ENCODE data around the gene RNF167.

Gene RNF167

DNA sequence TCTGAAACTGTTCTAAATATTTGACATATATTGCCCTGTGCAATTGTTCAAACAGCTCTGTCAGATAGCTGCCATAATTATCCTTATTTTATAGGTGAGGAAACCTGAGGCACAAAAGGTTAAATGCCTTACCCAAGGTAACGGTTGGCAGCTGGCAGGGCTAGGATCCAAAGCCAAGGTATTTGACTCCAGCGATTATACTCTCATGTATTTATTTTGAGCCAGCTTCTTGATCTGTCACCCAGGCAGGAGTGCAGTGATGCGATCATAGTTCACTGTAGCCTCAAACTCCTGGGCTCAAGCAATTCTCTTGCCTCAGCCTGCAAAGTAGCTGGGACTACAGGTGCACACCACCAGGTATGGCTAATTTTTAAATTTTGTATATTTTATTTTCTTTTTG is 18.0 kb downstream of the RNF167 start:
- no peak for DNase-seq

DNA sequence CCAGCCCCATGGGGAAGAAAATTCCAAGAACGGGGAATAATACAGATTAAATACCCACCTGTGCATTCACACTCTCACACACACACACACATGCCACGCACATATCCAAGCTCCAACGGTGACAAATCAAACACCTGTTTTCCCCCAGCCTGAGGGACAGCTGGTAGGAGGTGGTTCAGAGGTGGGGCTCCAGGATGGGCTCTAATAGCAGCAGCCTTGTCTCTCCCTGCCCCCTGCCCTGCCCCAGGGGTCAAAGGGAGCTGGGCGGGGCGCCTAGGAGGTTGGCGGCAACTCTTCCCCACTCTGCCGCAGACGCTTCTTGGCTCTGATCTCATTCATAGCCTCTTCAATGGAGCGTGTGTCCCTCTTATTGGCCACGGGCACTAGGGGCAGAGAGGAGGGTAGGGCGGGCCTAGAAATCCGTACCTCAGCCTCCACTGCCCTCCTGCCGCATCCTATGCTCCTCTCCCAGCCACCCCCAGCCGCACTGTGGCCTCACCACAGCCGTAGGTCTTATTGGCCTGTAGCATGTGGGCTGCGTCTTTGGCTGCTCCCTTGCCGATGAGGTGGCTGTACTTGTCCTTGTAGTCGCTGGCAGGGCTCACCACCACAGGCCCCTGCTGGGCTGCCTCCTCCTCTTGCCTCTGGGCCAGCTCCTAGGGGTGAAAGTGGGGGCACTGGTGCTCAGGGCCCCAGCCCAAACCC is 19.3 kb downstream of the RNF167 start:
- no peak for DNase-seq

DNA sequence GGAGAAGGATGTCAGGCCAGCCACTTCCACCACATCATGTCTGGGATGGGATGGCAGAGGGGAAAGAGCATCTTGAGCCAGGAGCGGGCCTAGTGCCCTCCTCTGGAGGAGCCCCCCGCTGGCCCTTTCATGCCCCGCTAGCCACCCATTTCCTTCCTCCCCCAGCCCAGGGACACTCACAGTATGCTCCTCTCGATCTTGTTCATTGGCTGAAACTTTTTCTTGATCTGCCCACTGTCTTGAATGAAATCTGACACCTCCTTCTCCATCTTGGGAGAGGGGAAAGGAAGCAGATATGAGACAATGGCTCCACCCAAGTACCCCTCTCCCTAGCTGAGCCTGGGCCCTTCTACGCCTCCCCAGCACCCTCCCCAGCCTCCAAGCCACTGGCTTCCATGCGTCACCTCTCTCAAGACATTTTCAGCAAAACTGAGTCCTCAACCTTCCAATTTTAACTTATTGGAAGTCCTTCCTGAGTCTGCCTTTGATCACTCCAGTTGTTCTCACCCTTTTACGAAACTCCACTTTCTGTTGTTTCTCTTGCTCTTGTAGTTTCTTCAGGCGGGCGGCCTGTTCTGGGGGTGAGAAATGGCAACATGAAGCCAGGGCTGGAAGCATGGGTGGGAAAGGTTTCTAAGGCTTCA is 20.3 kb downstream of the RNF167 start:
- no peak for DNase-seq

DNA sequence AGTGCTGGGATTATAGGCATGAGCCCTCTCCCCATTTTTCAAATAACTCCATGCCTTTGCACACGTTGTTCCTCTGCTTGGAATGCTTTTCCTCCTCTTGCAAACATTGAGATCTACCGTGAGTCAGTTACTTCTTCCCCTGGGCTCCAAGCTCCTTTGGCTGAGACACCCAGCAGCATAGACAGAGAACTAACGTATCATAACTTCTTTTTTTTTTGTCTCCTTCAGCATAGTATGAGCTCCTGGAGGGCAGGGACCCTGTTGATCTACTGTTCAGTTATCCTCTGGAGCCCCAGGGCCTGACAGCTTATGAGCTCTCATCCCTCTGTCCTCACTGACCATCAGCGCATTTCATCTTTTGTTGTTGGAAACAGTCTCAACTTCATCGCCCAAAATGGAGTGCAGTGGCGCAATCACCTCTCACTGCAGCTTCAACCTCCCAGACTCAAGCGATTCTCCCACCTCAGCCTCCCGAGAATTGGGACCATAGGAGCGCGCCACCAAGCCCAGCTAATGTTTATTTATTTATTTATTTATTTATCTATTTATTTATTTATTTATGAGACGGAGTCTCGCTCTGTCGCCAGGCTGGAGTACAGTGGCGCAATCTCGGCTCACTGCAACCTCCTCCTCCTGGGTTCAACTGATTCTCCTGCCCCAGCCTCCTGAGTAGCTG is 25.4 kb downstream of the RNF167 start:
- no peak for DNase-seq

DNA sequence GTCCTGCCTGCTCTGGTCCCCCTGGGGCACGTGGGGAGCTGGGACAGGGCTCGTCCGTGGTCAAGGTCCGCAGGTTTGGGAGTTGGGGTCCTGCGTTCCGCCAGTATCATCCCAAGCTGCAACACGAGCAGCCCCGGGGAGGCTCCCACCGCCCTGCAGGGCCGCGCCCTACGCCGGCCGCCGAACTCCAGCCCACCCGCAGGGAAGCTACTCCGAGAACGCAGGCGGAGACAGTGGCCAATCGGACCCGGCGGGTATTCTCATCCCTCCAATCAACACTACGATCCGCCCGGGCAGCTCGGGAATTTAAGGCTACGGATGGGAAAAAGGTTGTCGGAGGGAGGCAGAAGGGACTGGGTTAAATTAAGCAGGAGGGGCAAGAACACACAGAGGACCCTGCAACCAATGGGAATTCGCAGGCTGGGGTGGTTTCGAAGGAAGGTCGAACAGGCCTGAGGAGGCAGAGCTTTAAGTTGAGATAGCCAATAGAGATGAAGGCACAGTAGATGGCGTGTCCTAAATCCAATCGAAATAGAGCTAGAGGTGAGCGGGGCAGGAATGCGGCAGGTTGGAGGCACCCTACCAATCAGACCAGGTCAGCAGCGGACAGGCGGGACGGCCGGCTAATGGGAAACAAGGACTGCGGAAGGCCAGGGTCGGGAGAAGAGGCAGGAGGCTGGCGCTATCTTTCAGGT is 26.9 kb downstream of the RNF167 start:
- DNase-seq, result peak; percentile 99

DNA sequence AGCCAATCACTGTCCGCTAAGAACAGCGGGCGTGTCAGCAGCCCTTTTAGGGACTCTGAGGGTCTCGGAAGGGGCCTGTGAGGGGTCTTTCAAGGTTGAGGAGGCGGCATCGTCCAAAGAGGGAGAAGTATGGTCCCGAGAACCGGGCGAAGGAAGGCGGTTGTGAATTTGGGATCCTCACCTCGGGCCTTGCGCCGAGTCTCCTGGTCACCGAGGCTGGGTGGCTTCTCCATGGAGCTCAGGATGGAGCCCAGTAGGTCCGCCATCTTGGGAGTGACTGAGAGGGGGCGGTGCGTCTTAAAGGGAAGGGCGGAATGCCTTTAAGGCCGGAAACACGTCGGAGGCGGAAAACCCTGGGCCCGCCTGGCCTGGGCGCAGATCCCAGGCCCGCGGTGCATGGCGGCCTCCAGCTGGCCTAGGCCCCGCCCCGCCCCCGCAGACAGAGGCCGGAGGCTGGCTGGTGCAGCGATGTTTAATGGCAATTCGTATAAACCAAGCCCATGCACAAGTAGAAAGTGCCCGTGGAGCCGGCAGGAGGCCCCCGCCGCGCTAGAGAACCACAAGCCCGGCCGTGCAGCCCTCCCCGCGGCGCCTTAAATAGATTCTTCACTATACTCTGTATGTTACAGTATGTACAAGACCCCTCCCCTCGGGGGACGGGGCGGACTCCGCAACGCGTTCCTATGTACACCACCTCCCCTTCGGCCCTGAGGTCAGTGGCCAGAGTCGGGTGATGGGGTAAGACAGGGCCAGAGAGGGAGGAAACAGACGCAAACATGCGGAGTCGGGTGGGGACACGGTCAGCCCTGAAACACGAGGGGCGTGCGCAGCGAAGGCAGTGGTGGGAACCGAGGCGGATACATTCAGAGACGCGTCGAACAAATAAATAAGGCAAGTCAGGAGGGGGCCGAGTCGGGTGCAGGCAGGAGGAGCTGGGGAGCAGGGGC is 27.7 kb downstream of the RNF167 start, which contains the start of gene SPAG7:
Gene SPAG7, minus strand, starts transcription at position 279 of the 947 bp plus-strand sequence. Its CDS starts 13 bp downstream, at position 266.
- DNase-seq, result peak; percentile 80

DNA sequence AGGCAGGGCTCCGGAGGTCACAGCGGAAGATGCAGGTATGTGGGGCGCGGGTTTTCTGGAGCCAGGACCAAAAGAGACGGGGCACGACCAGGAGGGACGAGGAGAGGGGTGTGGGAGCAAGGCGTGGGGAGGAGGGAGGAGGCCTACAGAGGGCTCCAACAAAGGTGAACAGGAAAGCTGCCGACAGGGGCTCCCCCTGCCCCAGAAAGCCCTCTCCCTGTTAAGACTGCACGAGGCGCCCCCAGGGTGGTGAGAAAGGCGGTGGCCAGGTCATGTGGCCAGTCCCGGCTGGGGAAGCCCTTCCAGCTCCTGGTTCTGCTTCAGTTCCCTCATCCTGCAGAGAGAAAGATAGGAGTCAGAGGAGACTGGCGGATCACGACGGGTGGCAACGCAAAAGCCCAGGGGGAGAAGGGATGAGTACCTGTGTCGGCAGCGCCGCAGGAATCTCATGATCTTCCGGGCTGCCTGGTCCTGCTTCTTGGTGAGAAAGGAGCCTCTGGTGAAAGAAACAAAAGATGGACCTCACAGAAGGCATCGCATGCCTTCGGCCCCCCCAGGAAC is 28.5 kb downstream of the RNF167 start:
- DNase-seq, result no peak

DNA sequence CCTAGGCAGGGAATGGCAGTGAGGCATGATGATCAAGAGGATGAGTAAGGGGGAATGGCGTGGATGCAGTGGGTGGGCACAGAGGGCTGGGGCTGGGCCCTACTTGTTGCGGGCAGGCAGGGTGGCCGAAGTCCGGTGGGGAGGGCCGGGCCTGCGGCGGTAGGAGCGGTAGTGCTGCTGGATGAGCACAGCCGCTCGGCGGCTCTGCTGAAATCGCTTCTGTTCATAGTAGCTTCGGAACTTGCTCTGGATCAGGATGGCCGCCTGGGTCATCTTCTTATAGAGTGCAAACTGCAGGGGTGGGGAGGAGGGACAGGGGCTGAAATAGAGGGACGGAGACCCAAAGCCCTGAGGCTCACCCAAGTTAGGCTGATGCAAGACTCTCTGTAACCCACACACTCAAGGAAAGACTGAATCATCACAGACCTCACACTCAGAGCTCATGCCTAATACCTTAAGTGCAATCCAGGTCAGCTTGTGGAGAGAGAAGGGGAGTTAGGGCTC is 29.0 kb downstream of the RNF167 start:
- no peak for DNase-seq

DNA sequence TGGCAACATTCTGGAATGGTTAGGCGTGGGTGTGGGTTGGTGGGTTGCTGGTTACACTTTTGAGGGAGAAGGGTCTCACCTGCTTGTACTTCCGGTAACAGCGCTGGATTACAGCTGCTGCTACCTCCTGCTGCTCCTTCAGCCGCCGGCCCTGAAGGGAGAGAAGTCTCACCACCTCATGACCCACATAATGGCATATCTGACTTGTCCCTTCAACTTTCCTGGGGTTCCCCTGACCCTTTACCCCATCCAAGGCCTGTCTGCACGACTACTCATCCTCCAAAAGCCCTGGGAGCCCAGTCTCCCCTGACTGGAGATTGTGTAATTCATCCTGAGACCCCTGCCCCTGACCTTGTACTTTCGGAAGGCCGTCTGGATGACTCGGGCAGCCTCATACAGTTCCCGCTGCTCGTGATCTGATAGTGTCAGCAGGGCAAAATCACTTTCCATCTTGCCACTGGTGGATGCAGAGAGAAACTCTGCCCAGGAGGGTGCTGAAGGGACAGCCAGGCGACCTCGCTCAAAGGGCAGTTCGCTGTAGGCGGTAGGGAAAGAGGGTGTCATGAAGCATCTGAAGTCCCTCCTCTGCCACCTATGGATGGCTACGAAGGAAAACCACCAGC is 29.6 kb downstream of the RNF167 start:
- no peak for DNase-seq

DNA sequence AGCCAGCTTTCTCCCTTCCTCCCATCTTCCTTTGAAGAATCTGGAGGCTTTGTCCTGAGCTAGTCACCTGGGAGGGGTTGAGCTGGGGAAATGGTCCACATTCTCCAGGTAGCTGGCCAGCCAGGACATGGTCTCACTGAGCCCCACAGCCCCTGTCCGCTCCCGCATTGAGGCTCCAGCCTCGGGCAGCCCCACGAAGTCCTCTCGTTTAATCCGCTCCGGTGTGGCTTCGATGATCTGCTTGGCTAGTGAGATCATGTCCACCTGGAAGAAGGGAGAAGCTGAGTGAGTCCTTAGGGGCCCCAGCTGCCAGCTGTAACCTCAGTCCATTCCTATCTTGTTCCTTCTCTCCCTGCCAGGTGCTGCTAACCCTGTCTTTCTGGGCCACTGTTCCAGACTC is 30.2 kb downstream of the RNF167 start:
- DNase-seq, result no peak

DNA sequence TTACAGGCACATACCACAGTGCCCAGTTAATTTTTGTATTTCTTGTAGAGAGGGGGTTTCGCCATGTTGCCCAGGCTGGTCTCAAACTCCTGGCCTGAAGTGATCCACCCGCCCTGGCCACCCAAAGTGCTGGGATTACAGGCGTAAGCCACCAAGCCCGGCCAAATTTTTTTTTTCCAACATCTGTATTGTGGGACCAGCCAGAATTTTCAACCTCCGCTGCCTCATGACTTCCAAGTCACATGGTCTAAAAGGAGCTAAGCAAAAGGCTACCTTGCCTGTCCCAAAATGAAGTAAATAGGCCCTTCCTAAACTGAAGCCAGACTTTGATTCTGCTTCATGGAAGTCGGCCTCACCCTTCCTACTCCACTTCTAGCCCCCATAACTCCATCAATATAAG is 31.8 kb downstream of the RNF167 start:
- no peak for DNase-seq

DNA sequence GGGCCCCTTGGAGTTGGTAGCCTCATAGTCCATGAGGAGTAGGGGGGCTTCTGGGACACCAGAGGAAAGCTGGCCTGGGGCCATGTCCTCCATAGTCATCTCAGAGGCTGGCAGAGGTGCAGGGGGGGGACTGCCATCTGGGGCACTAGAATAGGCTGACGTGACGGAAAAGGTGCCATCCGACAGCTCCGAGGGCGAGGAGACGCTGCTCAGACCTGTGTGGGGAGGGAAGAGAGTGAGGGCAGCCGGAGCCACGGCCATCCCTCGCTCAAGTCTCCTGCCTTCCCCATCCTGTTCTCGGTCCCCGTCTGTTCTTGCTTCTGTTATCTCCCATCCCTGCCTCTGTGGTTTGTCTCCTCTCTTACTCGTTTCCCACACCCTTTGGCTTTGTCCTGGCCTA is 32.3 kb downstream of the RNF167 start:
- no peak for DNase-seq

DNA sequence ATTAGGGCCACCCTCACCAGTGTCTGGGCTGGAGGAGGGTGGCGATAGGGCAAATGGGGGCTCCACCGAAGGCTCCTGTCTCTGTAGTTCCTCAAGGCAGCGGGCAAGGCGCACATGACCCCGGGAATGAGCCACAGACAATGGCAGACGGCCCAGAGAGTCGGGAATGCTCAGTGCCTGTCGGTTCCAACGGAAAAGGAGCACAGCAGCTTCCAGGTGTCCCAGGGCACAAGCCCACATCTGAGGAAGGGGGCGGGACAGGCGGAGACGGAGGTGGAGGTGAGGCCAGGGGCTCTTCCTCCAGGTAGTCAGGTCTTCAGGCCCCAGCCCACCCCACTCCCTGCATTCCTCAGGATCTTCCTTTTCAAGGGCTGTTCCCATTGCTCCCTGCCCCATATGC is 32.7 kb downstream of the RNF167 start:
- DNase-seq, result no peak

DNA sequence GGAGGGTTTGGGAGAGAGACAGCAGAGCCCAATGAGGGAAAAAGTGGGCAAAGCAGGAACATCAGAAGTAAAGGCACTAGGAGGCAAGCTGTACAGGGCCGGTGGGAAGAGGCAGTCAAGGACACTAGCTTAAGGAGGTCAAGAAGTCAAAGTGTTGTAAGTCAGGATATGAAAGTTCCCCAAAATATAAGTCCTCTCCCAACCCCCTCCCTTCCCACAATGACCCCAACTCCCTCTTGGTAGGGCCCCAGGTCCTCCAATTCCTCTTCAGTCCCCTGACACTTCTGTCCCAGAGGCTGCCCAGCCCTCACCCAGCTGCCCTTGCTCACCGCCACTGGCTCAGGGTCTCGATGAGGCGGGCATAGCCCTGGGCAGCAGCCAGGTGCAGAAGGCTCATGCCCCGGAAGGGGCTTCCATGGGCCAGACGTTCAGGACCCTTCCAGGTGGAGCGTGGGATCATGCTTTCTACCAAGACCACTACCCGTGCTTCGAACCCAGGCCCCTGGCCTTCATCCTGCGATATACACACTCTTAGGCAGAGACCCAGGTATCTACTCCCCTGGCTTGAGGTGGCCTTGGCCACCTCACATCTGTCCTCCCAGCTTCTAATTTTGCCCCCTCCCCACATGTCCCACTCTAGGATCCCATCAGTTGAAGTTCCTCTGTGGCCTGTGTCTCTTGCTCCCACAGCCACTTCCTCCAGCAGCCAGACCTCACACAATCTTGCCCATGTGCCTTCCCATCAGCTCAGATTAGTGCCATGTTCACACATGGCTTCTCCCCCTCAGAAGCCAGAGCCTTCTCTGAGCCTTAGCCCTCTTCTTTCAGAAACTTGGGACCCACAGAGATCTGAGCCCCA is 33.4 kb downstream of the RNF167 start:
- DNase-seq, result no peak

DNA sequence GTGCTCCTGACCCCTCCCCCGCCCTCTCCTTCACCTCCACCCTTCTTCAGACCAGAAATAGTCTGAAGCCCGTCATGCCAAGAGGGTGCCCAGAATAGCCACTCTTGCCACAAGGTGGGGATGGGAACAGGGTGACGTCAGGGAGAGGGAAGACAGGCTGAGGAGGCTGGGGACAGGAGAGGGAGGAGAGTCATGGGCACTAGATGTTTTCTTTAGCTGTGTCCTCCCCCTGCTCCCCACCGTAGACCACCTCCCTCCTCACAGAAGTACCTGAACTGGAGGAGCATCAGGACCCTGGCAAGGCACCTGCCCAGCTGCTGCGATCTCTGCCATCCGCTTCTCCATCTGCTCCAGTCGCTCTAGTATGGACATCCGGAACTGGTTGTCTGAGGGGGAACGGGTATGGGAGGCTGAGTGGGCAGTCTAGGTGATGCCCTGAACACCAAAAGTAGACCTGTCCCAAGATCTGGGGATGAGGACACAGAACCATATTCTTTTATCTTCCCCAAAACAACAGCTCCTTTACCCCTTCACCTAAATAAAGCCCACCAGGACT is 34.1 kb downstream of the RNF167 start:
- no peak for DNase-seq

DNA sequence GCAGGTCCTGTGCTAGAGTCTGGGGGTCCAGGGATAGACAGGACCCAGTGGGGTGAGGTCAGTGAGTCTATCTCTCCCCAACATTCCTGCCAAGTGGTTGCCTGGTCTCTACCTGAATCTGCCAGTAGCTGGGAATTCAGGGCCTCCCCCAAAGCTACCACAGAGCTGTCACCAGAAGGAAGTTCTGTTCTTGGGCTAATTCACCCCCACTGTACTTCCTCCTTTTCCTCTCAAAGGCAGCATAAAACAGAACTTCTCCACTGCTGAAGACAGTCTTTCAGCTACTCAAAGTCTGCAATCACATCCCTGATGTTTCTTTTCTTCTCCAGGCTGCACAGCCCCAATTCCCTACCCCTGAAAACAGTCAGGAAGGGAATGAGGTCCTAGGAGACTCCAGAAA is 38.7 kb downstream of the RNF167 start:
- no peak for DNase-seq

DNA sequence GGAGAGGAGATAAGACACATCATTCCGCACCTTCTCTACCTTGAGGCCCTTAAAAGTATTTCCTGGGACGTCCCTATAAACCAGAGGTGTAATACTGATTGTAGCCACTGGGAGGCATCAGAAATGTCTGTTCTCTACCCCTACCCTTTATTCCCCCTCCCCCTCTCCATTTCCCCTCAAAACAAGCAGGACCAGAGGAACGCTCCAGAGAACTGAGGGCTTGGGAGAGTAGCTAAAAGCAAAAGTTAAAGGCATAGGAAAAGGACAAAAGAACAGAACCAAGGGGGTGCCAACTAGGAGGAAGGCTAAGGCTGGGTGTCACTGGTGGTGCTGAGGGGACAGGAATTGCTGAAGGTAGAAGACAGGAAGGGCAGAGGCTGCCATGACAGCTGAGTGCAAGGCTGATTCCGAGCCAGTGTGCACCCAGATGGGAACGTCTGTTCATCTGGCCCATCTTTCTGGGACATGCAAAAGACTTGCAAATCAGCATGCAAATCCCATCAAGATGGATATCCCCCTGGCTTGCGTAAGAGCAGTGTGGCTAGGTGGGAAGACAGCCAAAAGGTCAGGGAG is 40.7 kb downstream of the RNF167 start:
- DNase-seq, result peak; percentile 2

DNA sequence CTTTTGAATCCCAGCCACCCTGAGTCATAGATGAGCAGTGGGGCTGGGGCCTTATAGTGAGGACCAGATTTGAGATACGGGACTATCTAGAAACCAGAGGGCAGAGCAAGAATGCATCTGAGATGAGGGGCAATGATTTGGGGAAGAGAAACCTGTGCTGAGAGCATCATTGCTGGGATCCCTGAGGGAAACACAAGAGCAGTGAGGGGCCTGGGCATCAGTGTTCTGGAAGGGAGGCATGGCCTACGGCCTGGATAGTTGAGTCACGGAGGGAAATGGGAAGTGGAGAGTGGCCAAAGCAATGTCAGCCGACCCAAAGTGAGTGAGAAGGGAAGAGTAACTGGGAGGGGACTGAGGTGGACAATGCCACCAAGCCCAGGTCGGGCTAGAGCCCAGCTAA is 42.2 kb downstream of the RNF167 start:
- DNase-seq, result no peak

DNA sequence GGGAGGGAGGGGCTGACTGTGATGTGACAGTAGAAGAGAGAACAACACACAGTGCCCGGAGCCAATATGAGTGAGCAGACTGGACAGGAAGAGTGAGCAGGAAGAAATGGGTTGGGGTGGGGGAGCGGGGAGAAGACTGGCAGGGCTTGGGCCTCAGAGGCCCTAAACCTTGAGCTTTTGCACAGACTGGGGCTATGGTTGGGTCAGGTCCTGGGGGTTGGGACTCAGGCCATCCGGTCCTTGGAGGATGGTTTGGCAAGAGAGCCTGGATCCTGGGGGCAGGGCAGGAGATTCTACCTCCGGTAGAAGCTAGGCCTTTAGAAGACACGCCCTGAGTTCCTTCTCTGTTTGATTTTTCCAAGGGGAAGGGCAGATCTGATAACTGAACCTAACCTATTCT is 46.3 kb downstream of the RNF167 start:
- no peak for DNase-seq
